Islet precursor cell (in vitro differentiated cells): ENCODE measurements around the gene MICAL3.
"Not testable (repeated sequence)": the region's sequence is repeated elsewhere in the genome, so short reads cannot be mapped to it uniquely, and the experiment has no call there.

Experiments used
- DNase-seq: peaks from one replicate; pipeline ENCODE4 v3.0.0-alpha.2; 2018

The MICAL3 gene

GRCh38 chr22:17997456-17997855 lies 26.9 kb downstream of the MICAL3 start:
- DNase-seq, result peak; percentile 61

GRCh38 chr22:17995256-17995655 lies 29.1 kb downstream of the MICAL3 start:
- not testable (repeated sequence) for DNase-seq

- no peak for DNase-seq
Observed at GRCh38 chr22:17994424-17995108, 29.8 kb downstream of the MICAL3 start.

GRCh38 chr22:17992976-17993375 lies 31.4 kb downstream of the MICAL3 start:
- DNase-seq, result not testable (repeated sequence)

- not testable (repeated sequence) for DNase-seq
Observed at GRCh38 chr22:17991992-17992391, 32.4 kb downstream of the MICAL3 start.

GRCh38 chr22:17990942-17991341 lies 33.4 kb downstream of the MICAL3 start:
- DNase-seq, result no peak

GRCh38 chr22:17990147-17990546 lies 34.2 kb downstream of the MICAL3 start:
- DNase-seq, result peak; percentile 77

- no peak for DNase-seq
Observed at GRCh38 chr22:17988800-17989513, 35.4 kb downstream of the MICAL3 start.

- DNase-seq, result no peak
Observed at GRCh38 chr22:17985606-17986005, 38.8 kb downstream of the MICAL3 start.

GRCh38 chr22:17985071-17985470 lies 39.3 kb downstream of the MICAL3 start:
- DNase-seq, result not testable (repeated sequence)

GRCh38 chr22:17984114-17984513 lies 40.2 kb downstream of the MICAL3 start:
- no peak for DNase-seq

- DNase-seq, result no peak
Observed at GRCh38 chr22:17982572-17983141, 41.7 kb downstream of the MICAL3 start.

- DNase-seq, result no peak
Observed at GRCh38 chr22:17981497-17981896, 42.9 kb downstream of the MICAL3 start.

GRCh38 chr22:17980638-17981051 lies 43.7 kb downstream of the MICAL3 start:
- no peak for DNase-seq

- no peak for DNase-seq
Observed at GRCh38 chr22:17980015-17980590, 44.3 kb downstream of the MICAL3 start.

- DNase-seq, result no peak
Observed at GRCh38 chr22:17978027-17978426, 46.3 kb downstream of the MICAL3 start.

GRCh38 chr22:17977371-17977770 lies 47.0 kb downstream of the MICAL3 start:
- DNase-seq, result no peak

GRCh38 chr22:17976121-17976520 lies 48.2 kb downstream of the MICAL3 start:
- DNase-seq, result no peak

GRCh38 chr22:17974703-17975372 lies 49.5 kb downstream of the MICAL3 start:
- no peak for DNase-seq

- DNase-seq, result peak; percentile 73
Observed at GRCh38 chr22:17974087-17974486, 50.3 kb downstream of the MICAL3 start.

- DNase-seq, result no peak
Observed at GRCh38 chr22:17973217-17973616, 51.1 kb downstream of the MICAL3 start.

GRCh38 chr22:17972385-17973191 lies 51.8 kb downstream of the MICAL3 start:
- no peak for DNase-seq
